ENCODE data around the gene KCNJ16. TPM values are rescaled to one million over a fixed set of nuclear protein-coding genes. Genes with fewer than 3 reads are reported as not detected.

Gene KCNJ16
- total RNA-seq, 1 experiment from 2014 or later, result not detected

DNA sequence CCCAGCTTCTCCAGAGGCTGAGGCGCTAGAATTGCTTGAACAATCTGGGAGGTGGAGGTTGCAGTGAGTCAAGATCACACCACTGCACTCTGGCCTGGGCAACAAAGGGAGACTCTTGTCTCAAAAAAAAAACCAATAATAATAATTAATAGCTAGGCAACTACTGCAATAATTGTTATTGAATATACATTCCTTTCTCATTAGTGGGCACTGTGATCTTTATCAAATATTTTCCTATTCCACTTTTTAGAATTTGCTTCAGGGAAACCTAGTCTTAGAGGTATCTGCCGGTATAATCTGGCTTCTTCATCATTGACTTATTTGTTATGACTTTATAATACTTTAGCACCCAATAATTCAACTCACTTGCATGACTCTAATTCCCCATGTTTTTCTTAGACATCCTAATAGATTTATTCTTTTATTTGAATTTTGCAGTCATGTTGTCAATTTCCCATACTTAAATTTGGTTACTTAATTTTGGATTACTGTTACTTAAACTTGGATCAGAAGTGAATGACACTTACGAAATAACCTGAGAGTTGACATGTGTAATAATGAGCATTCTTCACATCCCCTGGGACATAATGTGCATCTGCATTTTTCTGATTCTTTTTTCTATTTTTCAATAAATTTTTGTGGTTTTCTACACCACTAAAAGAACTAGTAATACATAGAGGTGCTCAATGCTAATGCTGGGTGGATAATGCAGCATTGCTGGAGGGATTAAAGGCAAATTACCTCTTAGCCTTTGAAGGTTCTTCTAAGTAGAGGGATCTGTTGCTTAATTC, 25.0 kb upstream of the KCNJ16 start:
- Mint-ChIP-seq H3K4me3 (ENCODE audit: low read depth, unreplicated experiment) (no peak overlapping the region), H3K4me1 (ENCODE audit: low read depth, unreplicated experiment) (no peaks in the 10 kb centered on the region), H3K9me3 (ENCODE audit: low read depth, unreplicated experiment) (peaks cover 7% of the 10 kb centered on the region), H3K27ac (ENCODE audit: unreplicated experiment) (no peak overlapping the region), H3K27me3 (ENCODE audit: unreplicated experiment) (no peaks in the 10 kb centered on the region), H3K36me3 (ENCODE audit: insufficient read depth, unreplicated experiment) (no peaks in the 10 kb centered on the region)
- BruUV-seq (replicated peaks), result no TSS peak
- no peak for DNase-seq
- CTCF ChIA-PET, result no interaction called here
- TF ChIP-seq, protein P1, sequence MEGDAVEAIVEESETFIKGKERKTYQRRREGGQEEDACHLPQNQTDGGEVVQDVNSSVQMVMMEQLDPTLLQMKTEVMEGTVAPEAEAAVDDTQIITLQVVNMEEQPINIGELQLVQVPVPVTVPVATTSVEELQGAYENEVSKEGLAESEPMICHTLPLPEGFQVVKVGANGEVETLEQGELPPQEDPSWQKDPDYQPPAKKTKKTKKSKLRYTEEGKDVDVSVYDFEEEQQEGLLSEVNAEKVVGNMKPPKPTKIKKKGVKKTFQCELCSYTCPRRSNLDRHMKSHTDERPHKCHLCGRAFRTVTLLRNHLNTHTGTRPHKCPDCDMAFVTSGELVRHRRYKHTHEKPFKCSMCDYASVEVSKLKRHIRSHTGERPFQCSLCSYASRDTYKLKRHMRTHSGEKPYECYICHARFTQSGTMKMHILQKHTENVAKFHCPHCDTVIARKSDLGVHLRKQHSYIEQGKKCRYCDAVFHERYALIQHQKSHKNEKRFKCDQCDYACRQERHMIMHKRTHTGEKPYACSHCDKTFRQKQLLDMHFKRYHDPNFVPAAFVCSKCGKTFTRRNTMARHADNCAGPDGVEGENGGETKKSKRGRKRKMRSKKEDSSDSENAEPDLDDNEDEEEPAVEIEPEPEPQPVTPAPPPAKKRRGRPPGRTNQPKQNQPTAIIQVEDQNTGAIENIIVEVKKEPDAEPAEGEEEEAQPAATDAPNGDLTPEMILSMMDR (IDR thresholded peaks at IDR 0.05; ENCODE audit: unreplicated experiment), result no peak
- intact Hi-C loops (cut with micrococcal nuclease; ENCODE audit: unreplicated experiment), result no loop called here

DNA sequence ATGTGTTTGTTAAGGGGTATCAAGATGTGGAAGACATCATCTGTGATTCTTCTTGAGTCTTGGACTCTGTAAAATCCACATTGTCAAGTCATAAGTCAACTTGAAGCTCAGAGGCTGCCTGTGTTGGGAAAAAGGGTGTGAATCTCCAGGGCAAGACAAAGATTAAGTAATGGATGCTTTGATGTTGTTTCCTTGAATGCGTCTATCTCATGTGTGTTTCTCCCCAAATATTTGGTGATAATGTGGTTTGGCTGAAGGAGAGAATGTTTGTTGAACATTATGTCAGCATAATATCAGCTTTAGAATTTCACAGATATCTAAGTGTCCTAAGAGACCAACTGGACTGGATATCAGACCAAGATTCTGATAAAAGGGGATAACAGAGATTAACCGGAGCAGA, 24.1 kb upstream of the KCNJ16 start:
- Mint-ChIP-seq H3K36me3 (ENCODE audit: insufficient read depth, unreplicated experiment) (no peaks in the 10 kb centered on the region), H3K9me3 (ENCODE audit: low read depth, unreplicated experiment) (peaks cover 7% of the 10 kb centered on the region), H3K27ac (ENCODE audit: unreplicated experiment) (no peak overlapping the region), H3K4me1 (ENCODE audit: low read depth, unreplicated experiment) (no peaks in the 10 kb centered on the region), H3K27me3 (ENCODE audit: unreplicated experiment) (no peaks in the 10 kb centered on the region), H3K4me3 (ENCODE audit: low read depth, unreplicated experiment) (no peak overlapping the region)
- TF ChIP-seq, protein P1 (IDR thresholded peaks at IDR 0.05; ENCODE audit: unreplicated experiment), result no peak
- CTCF ChIA-PET, result no interaction called here
- no peak for DNase-seq
- no TSS peak for BruUV-seq (replicated peaks)
- intact Hi-C loops (cut with micrococcal nuclease; ENCODE audit: unreplicated experiment), result no loop called here

DNA sequence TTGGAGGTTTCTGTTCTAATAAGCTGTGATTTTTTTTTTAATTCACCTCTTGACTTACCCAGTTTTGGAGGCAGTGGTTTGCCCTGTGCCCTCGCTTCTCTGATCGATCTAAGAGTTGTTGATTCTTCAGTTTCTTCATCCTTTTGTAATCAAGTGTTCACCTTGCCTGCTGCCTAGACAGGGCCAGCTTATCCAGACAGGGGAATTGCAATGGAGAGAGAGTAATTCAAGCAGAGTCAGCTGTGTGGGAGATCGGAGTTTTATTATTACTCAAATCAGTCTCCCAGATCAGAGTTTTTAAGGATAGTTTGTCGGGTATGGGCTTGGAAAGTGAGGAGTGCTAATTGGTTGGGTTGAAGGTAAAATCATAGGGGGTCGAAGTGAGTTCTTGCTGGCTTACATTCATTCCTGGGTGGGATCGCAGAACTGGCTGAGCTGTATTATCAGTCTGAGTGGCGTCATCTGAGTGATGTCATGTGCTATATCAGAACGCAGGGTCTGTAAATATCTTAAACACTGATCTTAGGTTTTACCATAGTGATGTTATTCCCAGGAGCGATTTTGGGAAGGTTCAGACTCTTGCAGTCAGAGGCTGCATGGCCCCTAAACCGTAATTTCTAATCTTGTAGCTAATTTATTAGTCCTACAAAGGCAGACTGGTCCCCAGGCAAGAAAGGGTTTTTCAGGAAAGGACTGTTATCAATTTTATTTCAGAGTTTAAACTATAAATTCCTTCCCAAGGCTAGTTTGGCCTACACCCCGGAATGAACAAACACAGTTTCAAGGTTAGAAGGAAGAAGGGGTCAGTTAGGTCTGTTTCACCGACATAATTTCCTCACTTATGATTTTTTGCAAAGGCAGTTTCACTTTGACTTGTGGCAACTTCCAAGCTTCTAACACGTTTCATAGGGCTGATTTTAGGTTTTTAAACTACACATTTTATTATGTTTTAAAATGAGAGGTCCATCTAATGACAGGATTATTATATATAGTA, 21.5 kb upstream of the KCNJ16 start:
- no peak overlapping the region for H3K4me3 Mint-ChIP-seq (ENCODE audit: low read depth, unreplicated experiment)
- H3K27me3 Mint-ChIP-seq (ENCODE audit: unreplicated experiment), result no peaks in the 10 kb centered on the region
- CTCF ChIA-PET, result no interaction called here
- H3K27ac Mint-ChIP-seq (ENCODE audit: unreplicated experiment), result no peak overlapping the region
- no peak for DNase-seq
- H3K9me3 Mint-ChIP-seq (ENCODE audit: low read depth, unreplicated experiment), result no peaks in the 10 kb centered on the region
- no peaks in the 10 kb centered on the region for H3K4me1 Mint-ChIP-seq (ENCODE audit: low read depth, unreplicated experiment)
- intact Hi-C loops (cut with micrococcal nuclease; ENCODE audit: unreplicated experiment), result no loop called here
- no TSS peak for BruUV-seq (replicated peaks)
- no peaks in the 10 kb centered on the region for H3K36me3 Mint-ChIP-seq (ENCODE audit: insufficient read depth, unreplicated experiment)
- TF ChIP-seq, protein P1 (IDR thresholded peaks at IDR 0.05; ENCODE audit: unreplicated experiment), result no peak

DNA sequence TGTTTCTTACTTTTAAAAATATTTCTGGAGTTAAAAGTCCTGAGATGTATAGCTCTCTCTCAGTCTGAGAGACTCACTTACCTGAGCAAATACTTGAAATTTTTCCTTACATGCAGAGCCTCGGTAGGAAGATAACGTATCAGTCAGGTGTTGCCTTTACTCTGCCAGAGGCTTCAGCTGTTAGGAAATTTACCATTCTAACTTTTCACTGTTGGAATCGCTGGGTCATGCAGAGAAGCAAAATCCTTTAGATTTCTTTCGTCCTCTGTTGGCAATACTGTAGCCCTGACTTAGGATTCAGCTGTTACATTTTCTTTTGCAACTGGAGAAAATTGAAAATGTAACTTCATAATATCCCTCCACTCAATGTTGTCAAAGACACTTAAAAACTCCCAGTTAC, 20.0 kb upstream of the KCNJ16 start:
- H3K4me1 Mint-ChIP-seq (ENCODE audit: low read depth, unreplicated experiment), result no peaks in the 10 kb centered on the region
- H3K36me3 Mint-ChIP-seq (ENCODE audit: insufficient read depth, unreplicated experiment), result no peaks in the 10 kb centered on the region
- no peak overlapping the region for H3K27ac Mint-ChIP-seq (ENCODE audit: unreplicated experiment)
- TF ChIP-seq, protein P1 (IDR thresholded peaks at IDR 0.05; ENCODE audit: unreplicated experiment), result no peak
- BruUV-seq (replicated peaks), result no TSS peak
- CTCF ChIA-PET, result no interaction called here
- DNase-seq, result no peak
- intact Hi-C loops (cut with micrococcal nuclease; ENCODE audit: unreplicated experiment), result no loop called here
- no peak overlapping the region for H3K4me3 Mint-ChIP-seq (ENCODE audit: low read depth, unreplicated experiment)
- H3K9me3 Mint-ChIP-seq (ENCODE audit: low read depth, unreplicated experiment), result no peaks in the 10 kb centered on the region
- H3K27me3 Mint-ChIP-seq (ENCODE audit: unreplicated experiment), result no peaks in the 10 kb centered on the region

All from Calu3 (cell line).